Measurements from ENCODE around the gene ZNF335.

ZNF335 gene

GRCh38 chr20:45976086-45976485 is 4.1 kb upstream of the ZNF335 start:
- POLR2A ChIA-PET, result no interaction called here
- CTCF ChIA-PET, result interaction anchor here (3.8 kb wide), 1 partner anchor 11 kb away, joined by 19 read pairs; no protein-coding TSS in a partner anchor
- no peak for DNase-seq (ENCODE audit: extremely low spot score)
- TF ChIP-seq ARNT (IDR thresholded peaks at IDR 0.05), result no peak
- no peak for TF ChIP-seq SUZ12 (IDR thresholded peaks at IDR 0.05)
- no peak for TF ChIP-seq SP1 (IDR thresholded peaks at IDR 0.05)
- no peak for TF ChIP-seq CTBP1 (IDR thresholded peaks at IDR 0.05; ENCODE audit: borderline replicate concordance)
- no peak for TF ChIP-seq BHLHE40 (IDR thresholded peaks at IDR 0.05; ENCODE audit: borderline replicate concordance)
- TF ChIP-seq HDGF (IDR thresholded peaks at IDR 0.05; ENCODE audit: borderline replicate concordance), result no peak
- no peak for TF ChIP-seq PKNOX1 (IDR thresholded peaks at IDR 0.05)
- no peak for TF ChIP-seq ZNF384 (IDR thresholded peaks at IDR 0.05)
- TF ChIP-seq L3MBTL2 (conservative IDR thresholded peaks at IDR 0.05), result no peak
- no peak for TF ChIP-seq ELF4 (IDR thresholded peaks at IDR 0.05)

GRCh38 chr20:45975686-45976085 is 3.7 kb upstream of the ZNF335 start:
- no peak for TF ChIP-seq L3MBTL2 (conservative IDR thresholded peaks at IDR 0.05)
- no peak for TF ChIP-seq FOXA1 (IDR thresholded peaks at IDR 0.05)
- TF ChIP-seq ARNT (IDR thresholded peaks at IDR 0.05), result no peak
- no peak for TF ChIP-seq FOXK2 (IDR thresholded peaks at IDR 0.05)
- no peak for TF ChIP-seq BHLHE40 (IDR thresholded peaks at IDR 0.05; ENCODE audit: borderline replicate concordance)
- TF ChIP-seq LEF1 (IDR thresholded peaks at IDR 0.05; ENCODE audit: borderline replicate concordance), result no peak
- TF ChIP-seq PKNOX1 (IDR thresholded peaks at IDR 0.05), result no peak
- no peak for TF ChIP-seq ZNF384 (IDR thresholded peaks at IDR 0.05)
- TF ChIP-seq NFRKB (IDR thresholded peaks at IDR 0.05), result no peak
- no peak for TF ChIP-seq ELF4 (IDR thresholded peaks at IDR 0.05)
- TF ChIP-seq SP1 (IDR thresholded peaks at IDR 0.05), result no peak
- no peak for TF ChIP-seq HDGF (IDR thresholded peaks at IDR 0.05; ENCODE audit: borderline replicate concordance)
- no peak for TF ChIP-seq FOXM1 (IDR thresholded peaks at IDR 0.05; ENCODE audit: borderline replicate concordance)
- no peak for TF ChIP-seq TARDBP (IDR thresholded peaks at IDR 0.05)
- TF ChIP-seq CTBP1 (IDR thresholded peaks at IDR 0.05; ENCODE audit: borderline replicate concordance), result no peak
- no peak for TF ChIP-seq SUZ12 (IDR thresholded peaks at IDR 0.05)
- DNase-seq (ENCODE audit: extremely low spot score), result no peak
- POLR2A ChIA-PET, result no interaction called here
- CTCF ChIA-PET, result interaction anchor here (3.8 kb wide), 1 partner anchor 11 kb away, joined by 19 read pairs; no protein-coding TSS in a partner anchor

- TF ChIP-seq SP1 (IDR thresholded peaks at IDR 0.05) (no peak), PKNOX1 (IDR thresholded peaks at IDR 0.05) (no peak), ZNF384 (IDR thresholded peaks at IDR 0.05) (no peak), FOXM1 (IDR thresholded peaks at IDR 0.05; ENCODE audit: borderline replicate concordance) (no peak), FOXA1 (IDR thresholded peaks at IDR 0.05) (no peak), L3MBTL2 (conservative IDR thresholded peaks at IDR 0.05) (no peak), BHLHE40 (IDR thresholded peaks at IDR 0.05; ENCODE audit: borderline replicate concordance) (no peak)
- DNase-seq (ENCODE audit: extremely low spot score), result no peak
- CTCF ChIA-PET, result interaction anchor here (3.8 kb wide), 1 partner anchor 12 kb away, joined by 19 read pairs; no protein-coding TSS in a partner anchor
- POLR2A ChIA-PET, result no interaction called here
These were observed 3.0 kb upstream of the ZNF335 start for GRCh38 chr20:45974896-45975565.

GRCh38 chr20:45972500-45973183 is 639 bp upstream of the ZNF335 start:
- peak; percentile 99 for DNase-seq (ENCODE audit: extremely low spot score)
- ChIA-PET CTCF (no interaction called here), POLR2A (interaction anchor here (0.9 to 2.0 kb wide), 3 partner anchors 13 to 67 kb away, joined by 3 to 10 read pairs (median 7); partner anchors contain the start of gene PCIF1)
- no peak for TF ChIP-seq HDGF (IDR thresholded peaks at IDR 0.05; ENCODE audit: borderline replicate concordance)
- peak; percentile 83 for TF ChIP-seq PKNOX1 (IDR thresholded peaks at IDR 0.05)

GRCh38 chr20:45971425-45971674 is 653 bp downstream of the ZNF335 start:
- DNase-seq (ENCODE audit: extremely low spot score), result no peak
- CTCF ChIA-PET, result interaction anchor here (1.0 to 1.2 kb wide), 2 partner anchors 10 to 14 kb away, joined by 3 read pairs; no protein-coding TSS in a partner anchor
- POLR2A ChIA-PET, result interaction anchor here (0.6 to 3.6 kb wide), 4 partner anchors 34 to 204 kb away, joined by 3 to 28 read pairs (median 4); partner anchors contain the start of genes PCIF1 and SNX21
- TF ChIP-seq L3MBTL2 (conservative IDR thresholded peaks at IDR 0.05) (no peak), HDGF (IDR thresholded peaks at IDR 0.05; ENCODE audit: borderline replicate concordance) (no peak), BHLHE40 (IDR thresholded peaks at IDR 0.05; ENCODE audit: borderline replicate concordance) (no peak), NFRKB (IDR thresholded peaks at IDR 0.05) (no peak), TARDBP (IDR thresholded peaks at IDR 0.05) (no peak), ARNT (IDR thresholded peaks at IDR 0.05) (no peak)

Measured in HEK293T (cell line).